HEK293T (cell line): ENCODE data around the gene ZFC3H1.

Source experiments
- CTCF ChIA-PET: fragments of 350-600 bp; formaldehyde crosslinking; extraction: SDS; loops from one replicate; lab custom pipeline; 2021; ENCODE audit warnings: antibody characterized with exemption, inconsistent platforms; lab: Yijun Ruan, JAX
- POLR2A ChIA-PET: fragments of 350-600 bp; formaldehyde crosslinking; extraction: SDS; loops from one replicate; lab custom pipeline; 2020; ENCODE audit warnings: antibody characterized with exemption, inconsistent platforms; lab: Yijun Ruan, JAX
- DNase-seq: peaks from one replicate; pipeline ENCODE4 v3.0.0; 2012; ENCODE audit warnings: mixed read lengths; ENCODE audit errors: extremely low spot score
- ARNT ChIP-seq: fragments of 450-650 bp; IDR thresholded peaks from 2 replicates; pipeline ENCODE4 v1.6.1; 2017; ENCODE audit warnings: mild to moderate bottlenecking
- BHLHE40 ChIP-seq: fragments of 450-650 bp; IDR thresholded peaks from 2 replicates; pipeline ENCODE4 v1.6.1; 2016; ENCODE audit warnings: mild to moderate bottlenecking, moderate library complexity, borderline replicate concordance
- CTBP1 ChIP-seq: fragments of 450-650 bp; IDR thresholded peaks from 2 replicates; pipeline ENCODE4 v1.6.1; 2016; ENCODE audit warnings: borderline replicate concordance
- ELF4 ChIP-seq: fragments of 450-650 bp; IDR thresholded peaks from 2 replicates; pipeline ENCODE4 v1.6.1; 2017; ENCODE audit warnings: antibody characterized with exemption
- FOXA1 ChIP-seq: fragments of 450-650 bp; IDR thresholded peaks from 2 replicates; pipeline ENCODE4 v1.6.1; 2016; ENCODE audit warnings: mild to moderate bottlenecking
- FOXK2 ChIP-seq: fragments of 450-650 bp; IDR thresholded peaks from 2 replicates; pipeline ENCODE4 v1.6.1; 2016; ENCODE audit warnings: mild to moderate bottlenecking
- FOXM1 ChIP-seq: fragments of 450-650 bp; IDR thresholded peaks from 2 replicates; pipeline ENCODE4 v1.6.1; 2017; ENCODE audit warnings: mild to moderate bottlenecking, borderline replicate concordance
- HDGF ChIP-seq: fragments of 450-650 bp; IDR thresholded peaks from 2 replicates; pipeline ENCODE4 v1.6.1; 2017; ENCODE audit warnings: antibody characterized with exemption, borderline replicate concordance
- L3MBTL2 ChIP-seq: fragments of 450-650 bp; conservative IDR thresholded peaks from 2 replicates; pipeline ENCODE4 v1.6.1; 2016; ENCODE audit warnings: mild to moderate bottlenecking
- LEF1 ChIP-seq: fragments of 450-650 bp; IDR thresholded peaks from 2 replicates; pipeline ENCODE4 v1.6.1; 2017; ENCODE audit warnings: mild to moderate bottlenecking, borderline replicate concordance
- NFRKB ChIP-seq: fragments of 450-650 bp; IDR thresholded peaks from 2 replicates; pipeline ENCODE4 v1.6.1; 2016; ENCODE audit warnings: mild to moderate bottlenecking, moderate library complexity
- PKNOX1 ChIP-seq: fragments of 450-650 bp; IDR thresholded peaks from 2 replicates; pipeline ENCODE4 v1.6.1; 2016
- SP1 ChIP-seq: fragments of 450-650 bp; IDR thresholded peaks from 2 replicates; pipeline ENCODE4 v1.6.1; 2017
- SUZ12 ChIP-seq: fragments of 450-650 bp; IDR thresholded peaks from 2 replicates; pipeline ENCODE4 v1.6.1; 2016; ENCODE audit warnings: mild to moderate bottlenecking
- TARDBP ChIP-seq: fragments of 450-650 bp; IDR thresholded peaks from 2 replicates; pipeline ENCODE4 v1.6.1; 2016
- ZNF384 ChIP-seq: fragments of 450-650 bp; IDR thresholded peaks from 2 replicates; pipeline ENCODE4 v1.6.1; 2016

The ZFC3H1 gene

GRCh38 chr12:71638499-71638898 is 25.1 kb downstream of the ZFC3H1 start:
- no peak for DNase-seq
- TF ChIP-seq SP1 (no peak), FOXK2 (no peak), ELF4 (no peak), ARNT (no peak), SUZ12 (no peak), ZNF384 (no peak), L3MBTL2 (no peak), TARDBP (no peak), HDGF (no peak), BHLHE40 (no peak), PKNOX1 (no peak), FOXM1 (no peak), CTBP1 (no peak), NFRKB (no peak)
- ChIA-PET POLR2A (no interaction called here), CTCF (interaction anchor here (0.6 kb wide), 1 partner anchor 111 kb away, joined by 3 read pairs; no protein-coding TSS in a partner anchor)

- DNase-seq, result peak; percentile 60
- CTCF ChIA-PET, result interaction anchor here (0.6 to 1.7 kb wide), 9 partner anchors 9 to 763 kb away, joined by 3 to 13 read pairs (median 3); partner anchors contain the start of gene TMEM19
- TF ChIP-seq ZNF384 (no peak), SUZ12 (no peak)
These were observed 26.9 kb downstream of the ZFC3H1 start for GRCh38 chr12:71636704-71637115.

GRCh38 chr12:71627438-71628002 is 36.1 kb downstream of the ZFC3H1 start:
- POLR2A ChIA-PET, result no interaction called here
- TF ChIP-seq TARDBP, result no peak
- TF ChIP-seq FOXM1, result no peak
- TF ChIP-seq HDGF, result no peak
- TF ChIP-seq L3MBTL2, result no peak
- no peak for DNase-seq
- CTCF ChIA-PET, result interaction anchor here (0.6 to 1.8 kb wide), 3 partner anchors 9 to 120 kb away, joined by 3 to 10 read pairs (median 5); no protein-coding TSS in a partner anchor

More at GRCh38 chr12:71636704-71637115, 26.9 kb downstream of the ZFC3H1 start:
- POLR2A ChIA-PET, result no interaction called here

- no peak for TF ChIP-seq PKNOX1
- TF ChIP-seq SP1, result no peak
- TF ChIP-seq FOXK2, result no peak
- TF ChIP-seq ARNT, result no peak
- TF ChIP-seq FOXA1, result no peak
- no peak for TF ChIP-seq ZNF384
- TF ChIP-seq NFRKB, result no peak
- TF ChIP-seq CTBP1, result no peak
- TF ChIP-seq ELF4, result no peak
- TF ChIP-seq SUZ12, result no peak
- TF ChIP-seq BHLHE40, result no peak
- no peak for TF ChIP-seq FOXM1
- no peak for TF ChIP-seq LEF1
- TF ChIP-seq HDGF, result no peak
- no peak for TF ChIP-seq TARDBP
- no peak for TF ChIP-seq L3MBTL2
- POLR2A ChIA-PET, result interaction anchor here (0.7 kb wide), 1 partner anchor 37 kb away, joined by 3 read pairs; the partner anchor contains the start of gene ZFC3H1
- no peak for DNase-seq
- CTCF ChIA-PET, result interaction anchor here (0.6 to 1.8 kb wide), 2 partner anchors 10 to 11 kb away, joined by 3 to 10 read pairs; no protein-coding TSS in a partner anchor
These were observed 36.9 kb downstream of the ZFC3H1 start for GRCh38 chr12:71626768-71627167.

GRCh38 chr12:71626098-71626497 is 37.5 kb downstream of the ZFC3H1 start:
- no peak for TF ChIP-seq BHLHE40
- no peak for TF ChIP-seq ARNT
- TF ChIP-seq LEF1, result no peak
- no peak for TF ChIP-seq HDGF
- TF ChIP-seq ELF4, result no peak
- no peak for TF ChIP-seq FOXM1
- TF ChIP-seq PKNOX1, result no peak
- no peak for TF ChIP-seq FOXK2
- ChIA-PET CTCF (no interaction called here), POLR2A (interaction anchor here (0.7 kb wide), 1 partner anchor 38 kb away, joined by 3 read pairs; the partner anchor contains the start of gene ZFC3H1)
- DNase-seq, result no peak

GRCh38 chr12:71625476-71625875 is 38.2 kb downstream of the ZFC3H1 start:
- POLR2A ChIA-PET, result no interaction called here
- CTCF ChIA-PET, result no interaction called here
- no peak for TF ChIP-seq BHLHE40
- TF ChIP-seq ARNT, result no peak
- no peak for TF ChIP-seq ELF4
- TF ChIP-seq FOXM1, result no peak
- no peak for TF ChIP-seq L3MBTL2
- no peak for TF ChIP-seq SP1
- no peak for TF ChIP-seq FOXK2
- TF ChIP-seq CTBP1, result no peak
- no peak for TF ChIP-seq LEF1
- TF ChIP-seq PKNOX1, result no peak
- no peak for TF ChIP-seq ZNF384
- no peak for TF ChIP-seq NFRKB
- TF ChIP-seq FOXA1, result no peak
- no peak for TF ChIP-seq SUZ12
- no peak for TF ChIP-seq HDGF
- no peak for TF ChIP-seq TARDBP
- DNase-seq, result no peak
